Superior temporal gyrus (tissue), 1 donor: ENCODE measurements around the gene PLIN1.
"Not testable (repeated sequence)": the region's sequence is repeated elsewhere in the genome, so short reads cannot be mapped to it uniquely, and the experiment has no call there.

ENCODE experiments used
- DNase-seq: peaks from one replicate; pipeline ENCODE4 v3.0.0-alpha.2; 2016; ENCODE audit errors: extremely low spot score

The PLIN1 gene, protein sequence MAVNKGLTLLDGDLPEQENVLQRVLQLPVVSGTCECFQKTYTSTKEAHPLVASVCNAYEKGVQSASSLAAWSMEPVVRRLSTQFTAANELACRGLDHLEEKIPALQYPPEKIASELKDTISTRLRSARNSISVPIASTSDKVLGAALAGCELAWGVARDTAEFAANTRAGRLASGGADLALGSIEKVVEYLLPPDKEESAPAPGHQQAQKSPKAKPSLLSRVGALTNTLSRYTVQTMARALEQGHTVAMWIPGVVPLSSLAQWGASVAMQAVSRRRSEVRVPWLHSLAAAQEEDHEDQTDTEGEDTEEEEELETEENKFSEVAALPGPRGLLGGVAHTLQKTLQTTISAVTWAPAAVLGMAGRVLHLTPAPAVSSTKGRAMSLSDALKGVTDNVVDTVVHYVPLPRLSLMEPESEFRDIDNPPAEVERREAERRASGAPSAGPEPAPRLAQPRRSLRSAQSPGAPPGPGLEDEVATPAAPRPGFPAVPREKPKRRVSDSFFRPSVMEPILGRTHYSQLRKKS

DNA sequence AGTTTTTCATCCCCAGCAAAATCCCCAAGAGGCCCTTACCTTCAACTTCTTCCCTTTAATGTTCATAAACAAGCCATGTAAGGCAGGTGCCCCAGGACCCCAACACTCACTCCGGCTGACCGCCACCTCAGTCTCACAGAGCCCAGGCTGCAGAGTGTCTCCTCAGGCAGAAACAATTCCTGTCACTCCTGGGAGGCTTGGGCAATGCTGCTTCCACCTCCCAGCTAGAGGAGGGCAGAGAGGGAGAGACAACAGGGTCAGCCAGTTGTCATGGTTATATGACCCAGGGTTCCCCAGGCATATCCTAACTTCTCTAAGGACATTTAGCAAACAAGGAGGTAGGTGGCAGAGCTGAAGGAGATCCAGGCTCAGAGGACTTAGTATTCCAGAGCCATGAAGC lies at the start of gene PLIN1:
TSS of gene PLIN1 (minus strand) at position 156 of the 400 bp plus-strand sequence. CDS start 1,878 bp downstream, outside the sequence.
- DNase-seq = no peak

DNA sequence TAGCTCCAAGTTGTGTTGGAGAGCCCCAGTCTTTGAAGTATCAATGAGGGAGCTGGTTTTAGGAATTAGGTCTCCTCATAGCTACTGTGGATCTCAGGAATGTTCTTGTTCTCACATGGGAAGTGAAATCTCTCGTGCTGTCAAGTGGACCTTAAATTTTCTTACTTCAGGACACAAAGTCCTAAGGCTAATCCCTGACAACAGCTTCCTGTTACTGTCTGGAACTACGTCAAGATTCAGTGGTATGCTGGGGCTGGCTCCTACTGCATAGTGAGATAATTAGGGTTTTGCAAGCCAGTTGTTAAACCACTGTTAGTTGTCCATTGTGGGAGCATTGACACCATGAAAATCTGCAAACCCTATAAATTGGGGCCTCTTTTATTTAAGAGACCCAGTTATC lies 49.1 kb upstream of the PLIN1 start:
- no peak for DNase-seq

DNA sequence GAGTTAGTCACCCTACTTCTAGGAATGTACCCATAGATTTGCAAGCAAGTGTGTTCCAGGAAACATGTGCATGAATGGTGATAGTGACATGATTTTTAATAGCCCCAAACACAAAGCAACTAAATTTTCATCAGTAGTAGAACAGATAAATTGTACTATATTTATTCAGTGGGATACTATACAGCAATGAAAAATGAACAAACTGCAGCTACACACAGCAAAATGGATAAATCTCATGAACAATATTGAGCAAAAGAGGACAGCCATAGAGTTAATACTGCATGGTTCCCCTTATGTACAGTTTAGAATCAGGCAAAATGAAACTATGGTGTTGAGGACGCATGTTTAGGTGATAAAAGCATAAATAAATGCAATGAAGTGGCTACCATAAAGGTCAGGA lies 45.9 kb upstream of the PLIN1 start:
- DNase-seq = no peak

DNA sequence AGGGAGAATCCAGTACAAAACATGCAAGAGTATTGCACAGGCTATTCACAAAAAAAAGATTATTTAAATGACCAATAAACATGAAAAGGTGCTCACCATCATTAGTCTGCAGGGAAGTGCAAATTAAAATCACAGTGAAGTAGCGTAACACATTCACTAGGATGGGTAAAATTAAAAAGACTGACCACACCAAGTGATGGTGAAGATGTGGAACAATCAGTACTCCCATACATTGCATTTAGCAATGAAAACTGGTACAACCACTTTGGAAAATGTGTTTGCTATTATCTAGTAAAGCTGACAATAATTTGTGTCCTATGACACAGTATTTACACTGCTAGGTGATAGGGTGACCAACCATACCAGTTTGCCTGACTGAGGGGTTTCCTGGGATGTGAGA lies 45.5 kb upstream of the PLIN1 start:
- no peak for DNase-seq

DNA sequence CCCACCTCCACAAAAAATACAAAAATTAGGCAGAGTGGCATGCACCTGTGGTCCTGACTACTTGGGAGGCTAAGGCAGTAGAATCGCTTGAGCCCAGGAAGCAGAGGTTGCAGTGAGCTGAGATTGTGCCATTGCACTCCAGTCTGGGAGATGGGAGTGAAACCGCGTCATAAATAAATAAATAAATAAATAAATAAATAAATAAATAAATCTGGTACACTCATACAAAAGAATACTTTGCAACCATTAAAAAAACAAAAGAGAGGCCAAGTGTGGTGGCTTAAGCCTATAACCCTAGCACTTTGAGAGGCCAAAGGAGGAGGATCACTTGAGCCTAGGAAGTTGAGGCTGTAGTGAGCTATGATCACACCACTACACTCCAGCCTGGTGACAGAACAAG lies 43.9 kb upstream of the PLIN1 start:
- DNase-seq = no peak

DNA sequence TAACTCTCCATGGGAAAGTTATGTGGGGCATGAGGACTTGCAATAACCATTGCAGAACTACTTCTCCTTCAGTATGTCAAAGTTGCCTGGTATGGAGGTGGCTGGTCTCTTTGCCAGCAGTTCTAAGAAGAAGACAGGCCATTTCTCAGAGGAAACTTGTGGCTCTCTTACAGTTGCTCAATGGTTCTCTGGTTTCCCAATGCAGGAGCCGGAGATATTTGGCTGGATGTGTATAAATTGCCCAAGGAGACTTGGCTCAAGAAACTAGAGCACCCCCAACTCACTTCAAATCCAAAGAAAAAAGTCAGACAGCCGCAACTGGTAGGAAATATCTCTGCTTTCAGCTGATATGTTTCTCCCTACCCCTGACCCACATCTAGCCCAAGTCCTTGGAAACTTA lies 35.6 kb upstream of the PLIN1 start:
- DNase-seq = no peak

DNA sequence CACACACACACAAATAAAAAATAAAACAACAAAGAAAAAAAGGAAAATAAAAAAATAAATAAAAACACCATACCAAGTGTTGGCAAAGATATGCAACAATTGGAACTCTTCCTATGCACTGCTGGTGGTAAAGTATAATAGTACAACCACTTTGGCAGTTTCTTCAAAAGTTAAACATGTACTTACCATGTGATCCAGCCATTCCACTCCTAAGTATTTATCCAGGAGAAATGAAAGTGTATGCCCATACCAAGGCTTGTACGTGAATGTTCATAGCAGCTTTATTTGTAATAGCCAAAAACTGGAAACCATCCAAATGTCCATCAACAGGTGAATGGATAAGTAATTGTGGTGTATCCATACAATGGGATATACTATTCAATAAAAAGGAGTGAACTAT lies 28.4 kb upstream of the PLIN1 start:
- DNase-seq = no peak

DNA sequence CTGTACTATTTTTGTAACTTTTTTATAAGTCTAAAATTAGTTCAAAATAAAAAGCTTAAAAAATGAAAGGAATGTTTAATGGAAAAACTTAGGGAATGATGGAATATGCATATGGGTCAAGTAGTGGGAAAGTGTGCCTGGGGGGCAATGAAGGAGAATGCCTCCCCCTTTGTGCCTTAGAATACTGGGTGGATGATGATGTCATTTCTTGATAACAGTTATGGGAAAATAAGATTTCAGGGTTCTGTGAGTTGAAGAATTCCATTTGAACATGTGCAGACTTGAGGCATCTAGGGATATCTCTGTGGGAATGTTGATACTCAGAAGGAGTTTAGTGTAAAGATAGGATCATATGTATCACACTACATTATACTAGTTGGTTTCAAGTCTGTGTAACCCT lies 25.2 kb upstream of the PLIN1 start:
- DNase-seq = no peak

DNA sequence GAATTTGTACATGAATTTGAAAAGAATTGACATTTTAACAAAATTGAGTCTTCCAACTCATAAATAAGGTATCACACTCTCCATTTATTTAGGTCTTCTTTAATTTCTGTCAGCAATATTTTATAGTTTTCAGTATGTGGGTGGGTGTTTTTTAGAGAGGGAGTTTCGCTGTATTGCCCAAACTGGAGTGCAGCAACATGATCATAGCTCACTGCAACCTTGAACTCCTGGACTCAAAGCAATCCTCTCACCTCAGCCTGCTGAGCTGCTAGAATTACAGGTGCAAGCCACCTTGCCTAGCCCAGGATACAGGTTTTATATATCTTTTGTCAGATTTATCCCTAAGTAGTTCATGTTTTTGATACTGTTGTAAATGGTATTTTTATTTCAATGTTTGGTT lies 16.0 kb upstream of the PLIN1 start:
- no peak for DNase-seq

DNA sequence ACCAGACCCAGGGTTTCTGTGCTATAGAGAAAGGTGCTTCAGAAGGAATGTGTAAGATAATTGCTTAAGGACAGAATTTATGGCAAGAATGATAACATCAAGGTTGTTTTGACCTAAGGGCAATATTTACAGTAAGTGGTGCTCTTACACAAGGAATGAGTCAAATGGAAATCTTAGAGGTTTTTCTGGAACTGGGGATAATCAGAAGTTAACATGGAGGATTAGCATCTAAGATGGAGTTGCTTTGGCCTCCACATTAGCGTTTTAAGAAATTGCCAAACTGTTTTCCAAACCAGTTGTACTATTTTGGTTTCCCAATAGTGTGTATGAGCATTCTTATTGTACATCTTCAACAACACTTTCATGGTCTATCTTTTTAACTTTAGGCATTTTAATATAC lies 14.5 kb upstream of the PLIN1 start:
- no peak for DNase-seq

DNA sequence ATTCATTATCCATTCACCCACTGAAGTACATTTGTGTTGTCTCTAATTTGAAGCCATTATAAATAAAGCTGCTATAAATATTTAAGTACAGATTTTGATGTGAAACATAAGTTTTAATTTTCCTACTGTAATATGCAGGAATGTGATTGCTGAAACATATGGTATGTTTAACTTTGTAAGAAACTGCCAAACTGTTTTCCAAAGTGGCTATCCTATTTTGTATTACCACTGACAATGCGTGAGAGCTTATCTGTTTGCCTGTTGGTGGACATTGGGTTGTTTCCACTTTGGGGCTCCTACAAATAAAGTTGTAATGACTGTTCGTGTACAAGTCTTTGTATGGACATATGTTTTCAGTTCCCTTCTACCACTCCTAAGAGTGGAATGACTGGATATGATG lies 13.9 kb upstream of the PLIN1 start:
- no peak for DNase-seq

DNA sequence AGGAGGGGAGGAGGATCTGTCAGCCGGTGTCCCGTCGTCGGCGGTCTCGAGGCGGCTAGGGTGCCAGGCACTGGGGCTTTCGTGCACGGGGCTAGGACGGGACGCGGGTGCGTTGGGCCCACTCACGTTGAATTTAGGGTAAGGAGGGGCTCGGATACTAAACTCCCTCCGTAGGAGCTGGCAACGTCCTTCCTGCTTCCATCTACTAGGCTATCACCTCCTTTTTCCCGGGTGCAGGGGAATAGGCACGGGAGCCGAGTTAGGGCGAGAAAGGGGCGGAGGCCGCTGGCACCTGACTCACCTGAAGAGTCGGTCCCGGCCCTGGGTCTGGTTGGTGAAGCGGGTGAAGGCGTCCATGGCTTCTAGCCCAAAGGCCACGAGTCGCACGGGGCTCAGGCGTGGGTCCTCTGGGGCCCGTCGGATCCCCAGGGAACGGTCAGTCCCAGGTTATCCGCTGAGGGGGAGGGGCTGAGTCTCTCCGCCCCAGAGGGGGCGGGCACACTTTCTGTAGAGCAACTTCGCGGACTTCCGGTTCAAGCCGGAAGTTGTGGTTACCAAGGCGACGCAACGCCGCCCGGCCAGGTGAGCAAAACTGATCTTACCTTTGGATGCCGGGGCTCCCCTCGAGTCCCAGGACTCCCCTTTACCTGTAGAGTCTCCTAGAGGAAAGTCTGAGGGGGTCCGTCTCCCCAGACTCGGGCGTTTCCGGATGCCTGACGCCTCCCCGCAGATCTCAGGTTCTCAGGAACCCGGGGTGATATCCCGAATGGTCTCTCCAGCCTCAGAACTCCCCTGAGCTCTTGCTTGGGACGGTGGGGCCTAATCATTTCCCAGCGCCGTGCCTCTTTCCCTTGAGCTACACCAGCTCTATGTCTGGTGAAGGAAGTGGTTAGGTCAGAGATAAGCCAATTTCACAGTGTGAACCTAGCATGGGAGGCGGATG lies 11.4 kb upstream of the PLIN1 start, which contains the start of the genes PEX11A and WDR93:
TSS of gene PEX11A (minus strand) at position 479 of the 943 bp plus-strand sequence. CDS start at position 357, 122 bp downstream.
TSS of gene WDR93 (plus strand) at position 536 of the 943 bp plus-strand sequence. CDS start 10,936 bp downstream, outside the sequence.
- DNase-seq = peak; percentile 73

DNA sequence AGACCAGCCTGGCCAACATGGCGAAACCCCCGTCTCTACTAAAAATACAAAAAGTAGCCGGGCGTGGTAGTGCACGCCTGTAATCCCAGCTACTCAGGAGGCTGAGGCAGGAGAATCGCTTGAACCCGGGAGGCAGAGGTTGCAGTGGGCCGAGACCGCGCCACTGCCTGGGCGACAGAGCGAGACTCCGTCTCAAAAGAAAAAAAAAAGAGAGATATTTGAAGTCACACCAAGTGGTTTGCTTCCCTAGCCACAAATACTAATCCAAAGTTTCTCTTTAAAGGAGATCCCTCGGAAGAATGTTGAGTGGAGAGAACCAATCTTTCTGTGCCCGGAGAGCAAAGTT lies 10.7 kb upstream of the PLIN1 start:
- DNase-seq = not testable (repeated sequence)

DNA sequence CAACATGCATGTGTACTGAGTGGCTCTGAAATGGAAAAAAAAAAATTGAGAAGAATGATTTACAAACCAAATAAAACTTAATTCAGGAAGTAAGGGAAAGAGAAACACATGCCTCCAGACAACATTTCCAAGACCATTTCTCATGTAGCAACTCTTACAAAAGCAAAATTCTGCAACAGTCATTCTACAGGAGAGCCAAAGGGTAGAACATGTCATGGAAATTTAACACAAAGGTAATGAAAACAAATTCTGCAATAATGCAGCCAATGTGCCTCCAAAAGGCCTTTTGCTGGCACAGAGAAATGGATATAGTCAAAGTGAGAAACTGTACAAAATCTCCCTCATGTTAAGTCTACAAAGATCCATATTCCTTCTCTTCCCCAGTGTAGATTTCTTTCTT lies 7.4 kb upstream of the PLIN1 start:
- DNase-seq = no peak

DNA sequence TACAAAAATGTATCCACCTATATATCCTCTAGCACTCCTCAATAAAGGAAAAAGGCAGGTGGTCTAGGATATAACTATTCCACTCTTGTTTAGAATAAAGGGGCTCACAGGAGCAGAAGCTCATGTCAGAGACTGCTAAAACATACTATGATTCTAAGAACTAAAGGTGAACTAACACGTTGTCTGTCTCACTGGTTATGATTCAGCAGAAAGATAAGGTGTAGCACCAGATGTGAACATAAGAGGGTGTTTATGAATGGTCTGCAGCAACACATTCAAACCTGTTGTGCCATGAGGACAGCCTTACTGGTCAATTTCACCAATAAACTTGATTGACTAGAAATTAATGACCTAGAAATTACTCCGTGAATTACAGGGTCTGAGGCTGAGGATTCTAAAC lies 6.8 kb upstream of the PLIN1 start:
- no peak for DNase-seq

DNA sequence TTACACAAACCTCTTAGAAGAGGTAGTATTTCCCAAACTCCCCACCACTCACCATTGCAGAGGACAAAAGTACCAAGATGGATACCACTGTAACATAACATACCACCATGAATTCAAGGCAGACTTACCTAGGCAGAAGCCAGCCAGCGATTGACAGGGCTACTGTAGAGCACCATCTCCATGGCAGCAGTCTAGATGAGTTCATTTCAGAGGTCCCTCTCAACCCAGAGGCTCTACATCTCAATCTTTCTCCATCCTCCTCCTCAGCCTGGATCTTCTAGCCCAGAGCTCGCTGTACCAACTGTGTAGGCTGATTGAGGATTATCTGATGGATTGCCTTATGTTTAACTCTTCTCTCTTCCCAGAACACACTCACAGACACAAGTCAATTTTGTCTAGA lies 2.0 kb upstream of the PLIN1 start:
- DNase-seq = no peak

DNA sequence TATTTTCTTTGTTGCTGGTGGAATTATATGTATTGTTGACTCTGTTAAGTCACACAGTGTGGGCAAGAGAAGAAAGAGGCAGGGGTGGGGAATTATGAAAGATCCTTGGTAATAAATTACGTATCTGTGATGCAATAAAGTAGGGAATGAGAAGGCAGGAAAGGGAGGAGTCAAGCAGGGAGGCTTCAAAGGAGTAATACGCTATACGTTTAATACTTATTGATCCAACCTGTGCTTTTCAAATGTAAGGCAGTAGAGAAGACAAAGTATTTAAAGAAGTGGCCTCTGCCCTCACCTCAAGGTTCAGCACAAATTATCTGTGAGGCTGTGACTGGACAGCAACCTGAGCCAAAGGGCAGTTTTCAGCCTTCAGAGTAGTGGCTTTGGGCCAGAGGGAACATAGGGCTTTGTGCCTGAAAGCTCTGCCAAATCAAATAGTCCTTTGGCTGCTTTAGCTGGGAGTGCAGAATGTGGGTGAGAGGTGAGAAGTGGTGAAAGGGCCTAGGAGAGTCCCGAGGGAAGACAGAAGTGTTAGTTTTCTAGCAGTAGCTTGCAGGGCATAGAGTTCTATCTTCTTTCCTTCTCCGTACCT lies 1.2 kb upstream of the PLIN1 start:
- DNase-seq = peak; percentile 26

DNA sequence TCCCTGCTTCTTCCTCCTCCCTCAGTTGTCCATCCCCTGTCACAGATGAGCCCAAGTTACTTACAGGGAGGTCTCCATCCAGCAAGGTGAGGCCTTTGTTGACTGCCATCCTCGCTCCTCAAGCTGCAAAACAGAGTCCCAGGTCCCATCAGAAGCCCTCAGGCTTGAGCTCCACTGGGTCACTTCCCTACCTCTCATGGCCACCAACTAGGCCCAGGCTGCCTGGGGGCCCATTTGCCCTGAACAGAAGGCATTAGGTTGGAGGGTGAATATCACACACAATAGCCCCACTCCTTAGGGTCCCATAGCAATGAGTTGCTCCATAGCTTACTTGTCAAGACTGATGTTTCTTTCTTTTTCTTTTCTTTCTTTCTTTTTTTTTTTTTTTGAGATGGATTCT lies 1.8 kb downstream of the PLIN1 start:
- no peak for DNase-seq

DNA sequence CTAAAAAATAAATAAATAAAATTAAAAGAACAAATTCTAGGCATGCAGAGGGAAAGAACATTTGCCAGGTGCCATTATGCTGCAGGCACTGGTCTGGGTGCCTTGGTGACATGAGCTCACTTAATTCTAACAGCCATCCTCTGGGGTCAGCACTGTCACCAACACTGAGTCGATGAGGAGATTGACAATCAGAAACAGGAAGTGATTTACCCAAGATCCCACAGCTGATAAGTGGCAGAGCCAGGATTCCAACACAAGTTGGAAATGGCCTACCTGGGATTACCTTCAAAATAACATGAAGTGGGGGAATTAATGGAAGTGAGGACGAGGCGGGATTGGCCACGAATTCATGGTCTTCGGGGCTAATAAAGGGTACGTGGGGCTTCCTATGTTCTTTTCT lies 3.6 kb downstream of the PLIN1 start:
- DNase-seq = no peak

DNA sequence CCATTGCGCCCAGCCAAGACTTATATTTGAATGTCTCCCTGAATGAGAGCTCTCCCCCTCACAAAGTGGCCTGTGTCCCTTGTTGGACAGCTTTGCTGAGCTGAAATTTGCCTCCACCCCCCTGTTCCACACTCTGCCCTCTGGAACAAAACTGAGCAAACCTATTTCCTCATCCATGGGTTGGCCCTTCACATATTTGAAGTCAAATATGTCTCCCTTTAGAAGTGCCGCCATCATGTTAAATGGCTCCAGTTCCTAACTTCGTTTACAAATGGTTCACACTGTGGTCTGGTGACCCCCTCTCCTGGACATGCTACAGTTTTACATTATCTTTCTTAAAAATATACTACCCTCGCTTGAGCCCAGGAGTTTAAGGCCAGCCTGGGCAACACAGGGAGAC lies 4.6 kb downstream of the PLIN1 start:
- DNase-seq = no peak

DNA sequence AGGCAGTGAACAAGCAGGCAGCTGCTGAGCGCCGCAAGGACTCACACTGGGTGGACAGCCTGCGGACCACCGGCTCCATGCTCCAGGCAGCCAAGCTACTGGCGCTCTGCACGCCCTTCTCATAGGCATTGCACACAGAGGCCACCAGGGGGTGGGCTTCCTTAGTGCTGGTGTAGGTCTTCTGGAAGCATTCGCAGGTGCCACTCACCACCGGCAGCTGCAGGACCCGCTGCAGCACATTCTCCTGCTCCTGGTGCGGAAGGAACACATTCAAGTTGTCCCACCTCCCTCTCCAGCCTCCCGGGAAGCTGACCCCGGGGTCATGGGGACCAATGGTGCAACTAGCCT lies 6.0 kb downstream of the PLIN1 start:
- no peak for DNase-seq
